AG09319 (cell line): ENCODE measurements around the gene GREM2.

ENCODE experiments used
- DNase-seq: peaks from one replicate; pipeline ENCODE4 v3.0.0-alpha.2; 2010; ENCODE audit warnings: low read depth; ENCODE audit errors: extremely low read depth
- TF ChIP-seq, protein P1 (sequence below): IDR thresholded peaks from 2 replicates; pipeline ENCODE4 v1.5.1; 2011; ENCODE audit warnings: low read depth, mild to moderate bottlenecking, inconsistent platforms, low read length, moderate library complexity

The GREM2 gene

GRCh38 chr1:240441669-240442068 lies 170.3 kb downstream of the GREM2 start:
- DNase-seq, result no peak
- TF ChIP-seq, protein P1, sequence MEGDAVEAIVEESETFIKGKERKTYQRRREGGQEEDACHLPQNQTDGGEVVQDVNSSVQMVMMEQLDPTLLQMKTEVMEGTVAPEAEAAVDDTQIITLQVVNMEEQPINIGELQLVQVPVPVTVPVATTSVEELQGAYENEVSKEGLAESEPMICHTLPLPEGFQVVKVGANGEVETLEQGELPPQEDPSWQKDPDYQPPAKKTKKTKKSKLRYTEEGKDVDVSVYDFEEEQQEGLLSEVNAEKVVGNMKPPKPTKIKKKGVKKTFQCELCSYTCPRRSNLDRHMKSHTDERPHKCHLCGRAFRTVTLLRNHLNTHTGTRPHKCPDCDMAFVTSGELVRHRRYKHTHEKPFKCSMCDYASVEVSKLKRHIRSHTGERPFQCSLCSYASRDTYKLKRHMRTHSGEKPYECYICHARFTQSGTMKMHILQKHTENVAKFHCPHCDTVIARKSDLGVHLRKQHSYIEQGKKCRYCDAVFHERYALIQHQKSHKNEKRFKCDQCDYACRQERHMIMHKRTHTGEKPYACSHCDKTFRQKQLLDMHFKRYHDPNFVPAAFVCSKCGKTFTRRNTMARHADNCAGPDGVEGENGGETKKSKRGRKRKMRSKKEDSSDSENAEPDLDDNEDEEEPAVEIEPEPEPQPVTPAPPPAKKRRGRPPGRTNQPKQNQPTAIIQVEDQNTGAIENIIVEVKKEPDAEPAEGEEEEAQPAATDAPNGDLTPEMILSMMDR, result no peak
